ENCODE measurements around the gene ZNF366. TPM values are rescaled to one million over a fixed set of nuclear protein-coding genes. Genes with fewer than 3 reads are reported as not detected.

The ZNF366 gene
- total RNA-seq, 1 donor from 2014 or later: 0.40 TPM

- DNase-seq (ENCODE audit: low read depth in 2 of 2): peak; percentile 34 to 95
These were observed 65.2 kb downstream of the ZNF366 start for GRCh38 chr5:72441862-72442540.

- DNase-seq (ENCODE audit: low read depth in 2 of 2): peak in 1 of 2 donors; percentile 60
These were observed 66.0 kb downstream of the ZNF366 start for GRCh38 chr5:72441094-72441723.

GRCh38 chr5:72440207-72440638 is 67.0 kb downstream of the ZNF366 start:
- DNase-seq (ENCODE audit: low read depth in 2 of 2): no peak

GRCh38 chr5:72439192-72439591 is 68.0 kb downstream of the ZNF366 start:
- DNase-seq (ENCODE audit: low read depth in 2 of 2): no peak

- DNase-seq (ENCODE audit: low read depth in 2 of 2): no peak
These were observed 69.1 kb downstream of the ZNF366 start for GRCh38 chr5:72438141-72438540.

GRCh38 chr5:72436796-72437471 is 70.3 kb downstream of the ZNF366 start:
- no peak for DNase-seq (ENCODE audit: low read depth in 2 of 2)

GRCh38 chr5:72434781-72435437 is 72.3 kb downstream of the ZNF366 start:
- DNase-seq (ENCODE audit: low read depth in 2 of 2): no peak

GRCh38 chr5:72434056-72434780 is 73.0 kb downstream of the ZNF366 start:
- DNase-seq (ENCODE audit: low read depth in 2 of 2): no peak

GRCh38 chr5:72433522-72433921 is 73.7 kb downstream of the ZNF366 start:
- peak in 1 of 2 donors; percentile 77 for DNase-seq (ENCODE audit: low read depth in 2 of 2)

- DNase-seq (ENCODE audit: low read depth in 2 of 2): no peak
These were observed 78.5 kb downstream of the ZNF366 start for GRCh38 chr5:72428669-72429068.

- DNase-seq (ENCODE audit: low read depth in 2 of 2): peak; percentile 62 to 75
These were observed 79.4 kb downstream of the ZNF366 start for GRCh38 chr5:72427488-72428437.

- no peak for DNase-seq (ENCODE audit: low read depth in 2 of 2)
These were observed 80.2 kb downstream of the ZNF366 start for GRCh38 chr5:72427016-72427415.

- no peak for DNase-seq (ENCODE audit: low read depth in 2 of 2)
These were observed 81.2 kb downstream of the ZNF366 start for GRCh38 chr5:72426019-72426418.

- DNase-seq (ENCODE audit: low read depth in 2 of 2): no peak
These were observed 88.9 kb downstream of the ZNF366 start for GRCh38 chr5:72418271-72418670.

- no peak for DNase-seq (ENCODE audit: low read depth in 2 of 2)
These were observed 89.7 kb downstream of the ZNF366 start for GRCh38 chr5:72417333-72418062.

- no peak for DNase-seq (ENCODE audit: low read depth in 2 of 2)
These were observed 91.4 kb downstream of the ZNF366 start for GRCh38 chr5:72415616-72416325.

GRCh38 chr5:72412283-72413055 is 94.7 kb downstream of the ZNF366 start:
- peak in 1 of 2 donors; percentile 23 for DNase-seq (ENCODE audit: low read depth in 2 of 2)

GRCh38 chr5:72410688-72411295 is 96.4 kb downstream of the ZNF366 start:
- DNase-seq (ENCODE audit: low read depth in 2 of 2): peak in 1 of 2 donors; percentile 13
